Immature natural killer cell (primary cell): ENCODE measurements around the gene CFAP251. TPM values are rescaled to one million over a fixed set of nuclear protein-coding genes. Genes with fewer than 3 reads are reported as not detected.
"Not testable (repeated sequence)": the region's sequence is repeated elsewhere in the genome, so short reads cannot be mapped to it uniquely, and the experiment has no call there.

Experiments used
- DNase-seq, 3 donors: peaks; one replicate each; pipeline ENCODE4 v3.0.0; 2022; ENCODE audit warnings: mixed read lengths in 1 of 3
- H3K27ac Mint-ChIP-seq, 6 donors: one replicate each; pipeline ENCODE4 v1.8.0; 2020; ENCODE audit warnings: mixed read lengths in 6 of 6, mild to moderate bottlenecking in 5 of 6, inconsistent platforms in 4 of 6, moderate library complexity in 3 of 6
- H3K27me3 Mint-ChIP-seq, 3 donors: one replicate each; pipeline ENCODE4 v1.8.0; 2020 to 2021; ENCODE audit warnings: low read depth in 3 of 3, mild to moderate bottlenecking in 3 of 3, mixed read lengths in 3 of 3, moderate library complexity in 3 of 3, inconsistent platforms in 1 of 3
- H3K36me3 Mint-ChIP-seq, 3 donors: one replicate each; pipeline ENCODE4 v1.8.0; 2020; ENCODE audit warnings: mixed read lengths in 3 of 3, inconsistent platforms in 2 of 3, mild to moderate bottlenecking in 2 of 3
- H3K4me1 Mint-ChIP-seq, 2 donors: one replicate each; pipeline ENCODE4 v1.8.0; 2020; ENCODE audit warnings: inconsistent platforms in 2 of 2, mild to moderate bottlenecking in 2 of 2, mixed read lengths in 2 of 2, moderate library complexity in 1 of 2
- H3K4me3 Mint-ChIP-seq, 5 donors: one replicate each; pipeline ENCODE4 v1.8.0; 2020; ENCODE audit warnings: mild to moderate bottlenecking in 5 of 5, mixed read lengths in 5 of 5, inconsistent platforms in 3 of 5, moderate library complexity in 3 of 5
- H3K9me3 Mint-ChIP-seq, 6 donors: one replicate each; pipeline ENCODE4 v1.8.0; 2020; ENCODE audit warnings: mild to moderate bottlenecking in 6 of 6, mixed read lengths in 6 of 6, inconsistent platforms in 4 of 6, moderate library complexity in 3 of 6
- polyA plus RNA-seq, 3 donors: library from polyadenylated mRNA; unstranded; fragments of 300-500 nt; fragmentation: Illumina TruSeq; gene quantifications; one replicate each; pipeline ENCODE4 v1.2.3, GENCODE V29; 2021

CFAP251 gene, protein sequence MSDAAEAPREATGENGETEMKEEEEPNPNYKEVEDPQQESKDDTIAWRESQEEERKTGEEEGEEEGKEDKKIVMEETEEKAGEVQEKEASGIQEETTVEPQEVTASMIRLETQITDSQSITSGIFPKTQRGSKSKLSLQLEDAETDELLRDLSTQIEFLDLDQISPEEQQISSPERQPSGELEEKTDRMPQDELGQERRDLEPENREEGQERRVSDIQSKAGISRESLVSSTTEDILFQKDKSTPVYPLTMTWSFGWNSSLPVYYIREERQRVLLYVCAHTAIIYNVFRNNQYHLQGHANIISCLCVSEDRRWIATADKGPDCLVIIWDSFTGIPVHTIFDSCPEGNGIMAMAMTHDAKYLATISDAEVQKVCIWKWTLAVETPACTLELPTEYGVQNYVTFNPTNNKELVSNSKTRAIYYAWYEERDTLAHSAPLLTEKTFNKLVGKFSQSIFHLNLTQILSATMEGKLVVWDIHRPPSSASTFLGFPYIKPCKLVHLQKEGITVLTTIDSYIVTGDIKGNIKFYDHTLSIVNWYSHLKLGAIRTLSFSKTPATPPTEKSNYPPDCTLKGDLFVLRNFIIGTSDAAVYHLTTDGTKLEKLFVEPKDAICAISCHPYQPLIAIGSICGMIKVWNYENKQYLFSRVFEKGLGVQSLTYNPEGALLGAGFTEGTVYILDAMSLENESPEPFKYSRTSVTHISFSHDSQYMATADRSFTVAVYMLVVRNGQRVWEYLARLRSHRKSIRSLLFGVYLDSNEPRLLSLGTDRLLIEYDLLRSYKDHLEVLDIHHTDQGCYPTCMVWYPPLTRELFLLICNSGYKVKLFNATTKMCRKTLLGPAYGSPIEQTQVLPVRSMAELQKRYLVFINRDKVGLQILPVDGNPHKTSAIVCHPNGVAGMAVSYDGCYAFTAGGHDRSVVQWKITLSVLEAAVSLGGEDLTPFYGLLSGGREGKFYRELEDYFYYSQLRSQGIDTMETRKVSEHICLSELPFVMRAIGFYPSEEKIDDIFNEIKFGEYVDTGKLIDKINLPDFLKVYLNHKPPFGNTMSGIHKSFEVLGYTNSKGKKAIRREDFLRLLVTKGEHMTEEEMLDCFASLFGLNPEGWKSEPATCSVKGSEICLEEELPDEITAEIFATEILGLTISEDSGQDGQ
- polyA plus RNA-seq, result under 1 TPM in 1 of 3 donors, not detected in 2; 0.04 TPM

DNA sequence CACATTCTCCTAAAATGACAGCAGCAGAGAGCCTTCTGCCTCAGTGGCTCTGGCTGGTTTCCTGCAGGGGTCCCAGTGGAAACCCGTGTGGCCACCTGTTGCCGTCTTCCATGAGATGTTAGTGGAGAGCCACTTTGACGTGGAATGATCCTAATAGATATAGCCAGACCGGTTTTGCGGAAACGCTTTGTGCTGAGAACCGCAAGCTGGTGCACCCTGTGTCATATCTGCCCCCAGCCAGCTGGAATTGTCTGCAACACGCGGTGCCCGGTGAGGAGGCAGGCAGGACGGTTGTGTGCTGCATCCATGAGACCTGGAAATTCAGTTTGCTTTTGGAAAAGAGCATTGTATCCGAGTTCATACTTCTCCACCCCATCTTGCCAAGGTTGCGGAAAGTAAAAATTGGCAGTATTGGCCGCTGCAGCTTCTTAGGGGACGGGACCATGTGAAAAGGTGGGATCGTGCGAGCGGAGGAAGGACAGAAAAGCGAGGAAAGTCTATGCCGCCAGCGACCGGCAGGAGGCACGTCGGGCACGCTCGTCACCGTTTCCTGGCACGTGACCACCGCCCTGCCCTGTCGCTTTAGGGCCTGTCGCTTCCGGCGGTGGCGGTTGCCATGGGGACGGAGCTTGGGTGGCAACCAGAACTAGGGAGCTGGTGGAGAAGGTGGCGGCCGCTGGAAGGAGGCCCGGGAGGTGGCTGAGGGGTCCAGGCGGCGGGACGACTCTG lies at the start of gene CFAP251:
Gene CFAP251, plus strand, starts transcription at position 643 of the 729 bp plus-strand sequence. CDS start 2,714 bp downstream, outside the sequence.
- peak; percentile 94 to 96 (median 95) for DNase-seq
- H3K9me3 Mint-ChIP-seq, result no peaks in the 10 kb centered on the region
- peaks cover 9 to 10% of the 10 kb centered on the region in 2 donors for H3K4me1 Mint-ChIP-seq
- H3K27me3 Mint-ChIP-seq, result peaks cover 5 to 9% (median 5%) of the 10 kb centered on the region in 3 donors
- peaks cover 0 to 11% (median 7%) of the 10 kb centered on the region in 3 donors for H3K36me3 Mint-ChIP-seq
- H3K27ac Mint-ChIP-seq, result peak within 1 kb of the TSS; percentile 91 to 97 (median 94)
- H3K4me3 Mint-ChIP-seq, result peak within 1 kb of the TSS; percentile 84 to 94 (median 88)

DNA sequence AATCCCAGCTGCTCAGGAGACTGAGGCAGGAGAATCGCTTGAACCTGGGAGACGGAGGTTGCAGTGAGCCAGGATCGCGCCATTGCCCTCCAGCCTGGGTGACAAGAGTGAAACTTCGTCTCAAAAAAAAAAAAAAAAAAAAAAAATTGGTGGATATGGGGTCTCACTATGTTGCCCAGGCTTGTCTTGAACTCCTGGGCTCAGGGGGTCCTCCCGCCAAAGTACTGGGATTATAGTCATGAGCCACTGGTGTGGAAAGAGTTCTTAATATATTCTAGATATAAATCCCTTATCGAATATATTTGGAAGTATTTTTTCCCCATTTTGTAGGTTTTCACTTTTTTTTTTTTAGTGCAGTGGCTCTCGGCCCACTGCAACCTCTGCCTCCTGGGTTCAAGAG lies 49.2 kb upstream of the CFAP251 start:
- not testable (repeated sequence) for H3K36me3 Mint-ChIP-seq, DNase-seq, H3K27me3 Mint-ChIP-seq, H3K9me3 Mint-ChIP-seq, H3K4me1 Mint-ChIP-seq, H3K27ac Mint-ChIP-seq, H3K4me3 Mint-ChIP-seq

DNA sequence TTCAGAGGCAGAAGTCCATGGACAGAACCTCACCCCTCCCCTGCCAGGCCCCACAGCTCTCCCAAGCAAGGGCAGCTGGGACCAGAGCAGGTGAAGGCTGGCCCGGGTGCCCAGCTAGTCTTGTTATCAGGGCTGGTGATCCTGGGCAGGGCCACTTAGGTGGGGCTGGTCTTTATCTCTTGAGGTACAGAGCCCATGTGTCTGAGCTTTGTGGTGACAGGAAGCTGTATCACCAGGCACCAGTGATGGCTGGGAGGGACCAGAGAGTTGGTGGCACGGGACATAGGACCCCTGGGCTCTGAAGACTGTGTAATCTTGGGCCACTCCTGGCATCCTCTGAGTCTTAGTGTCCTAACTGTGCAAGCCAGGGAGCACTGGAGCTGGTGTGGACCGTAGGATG lies 46.9 kb upstream of the CFAP251 start:
- no peaks in the 10 kb centered on the region for H3K36me3 Mint-ChIP-seq
- H3K4me1 Mint-ChIP-seq, result no peaks in the 10 kb centered on the region
- DNase-seq, result no peak
- peak overlapping the region in 1 of 6 donors; percentile 34 for H3K27ac Mint-ChIP-seq
- no peak overlapping the region for H3K4me3 Mint-ChIP-seq
- H3K27me3 Mint-ChIP-seq, result peaks cover 0 to 1% (median 0%) of the 10 kb centered on the region in 3 donors
- H3K9me3 Mint-ChIP-seq, result no peaks in the 10 kb centered on the region

DNA sequence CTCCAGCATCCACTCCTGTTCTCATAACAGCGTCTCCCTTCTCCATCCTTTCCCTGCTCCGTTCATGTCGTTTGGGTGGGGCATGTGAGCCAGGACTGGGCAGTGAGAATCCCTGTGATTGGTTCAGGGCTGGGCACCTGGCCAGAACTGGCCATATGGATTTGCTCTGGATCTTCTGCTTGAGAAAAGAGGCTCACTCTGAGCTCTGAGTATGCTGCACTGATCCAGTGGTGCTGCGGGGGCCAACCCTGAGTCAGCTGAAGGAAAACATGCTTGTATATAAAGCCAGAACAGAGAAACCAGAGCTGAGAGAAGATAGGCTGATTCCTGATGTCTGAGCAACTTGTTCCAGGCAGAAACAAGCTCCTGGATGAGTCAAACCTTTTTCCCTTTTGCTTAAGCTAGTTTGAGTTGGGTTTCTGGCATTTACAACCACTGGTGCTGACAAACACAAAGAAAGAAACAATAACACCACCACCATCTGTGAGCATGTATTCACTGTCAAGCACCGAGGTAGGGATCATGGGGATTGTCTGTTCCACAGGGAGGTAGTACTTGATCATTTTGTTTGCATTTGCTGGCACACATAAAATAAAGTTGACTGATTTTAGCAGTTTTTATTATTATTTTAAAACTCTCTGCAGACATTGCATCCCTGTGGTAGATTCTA lies 45.7 kb upstream of the CFAP251 start:
- no peak for DNase-seq
- no peak overlapping the region for H3K27ac Mint-ChIP-seq
- H3K27me3 Mint-ChIP-seq, result peaks cover 0 to 1% (median 0%) of the 10 kb centered on the region in 3 donors
- no peak overlapping the region for H3K4me3 Mint-ChIP-seq
- H3K36me3 Mint-ChIP-seq, result no peaks in the 10 kb centered on the region
- no peaks in the 10 kb centered on the region for H3K9me3 Mint-ChIP-seq
- no peaks in the 10 kb centered on the region for H3K4me1 Mint-ChIP-seq

DNA sequence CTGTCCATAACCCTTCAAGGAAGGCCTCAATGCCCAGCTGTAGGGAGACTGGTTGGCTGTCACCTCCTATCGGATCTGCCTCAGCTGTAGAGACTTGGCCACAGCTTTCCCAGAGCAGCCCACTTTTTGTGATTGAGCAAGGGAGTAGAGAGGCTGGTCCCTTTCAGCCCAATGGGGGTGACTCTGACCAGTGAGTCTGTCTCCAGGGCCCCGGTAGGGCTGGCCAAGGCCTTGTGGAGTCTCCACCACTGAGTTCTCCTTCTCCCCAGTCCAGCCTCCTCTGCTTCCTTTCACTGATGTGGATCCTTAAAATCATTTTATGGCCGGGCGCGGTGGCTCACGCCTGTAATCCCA lies 45.2 kb upstream of the CFAP251 start:
- Mint-ChIP-seq H3K36me3 (no peaks in the 10 kb centered on the region), H3K27me3 (peaks cover 0 to 1% (median 0%) of the 10 kb centered on the region in 3 donors), H3K4me1 (no peaks in the 10 kb centered on the region), H3K9me3 (no peaks in the 10 kb centered on the region), H3K27ac (no peak overlapping the region), H3K4me3 (no peak overlapping the region)
- no peak for DNase-seq

DNA sequence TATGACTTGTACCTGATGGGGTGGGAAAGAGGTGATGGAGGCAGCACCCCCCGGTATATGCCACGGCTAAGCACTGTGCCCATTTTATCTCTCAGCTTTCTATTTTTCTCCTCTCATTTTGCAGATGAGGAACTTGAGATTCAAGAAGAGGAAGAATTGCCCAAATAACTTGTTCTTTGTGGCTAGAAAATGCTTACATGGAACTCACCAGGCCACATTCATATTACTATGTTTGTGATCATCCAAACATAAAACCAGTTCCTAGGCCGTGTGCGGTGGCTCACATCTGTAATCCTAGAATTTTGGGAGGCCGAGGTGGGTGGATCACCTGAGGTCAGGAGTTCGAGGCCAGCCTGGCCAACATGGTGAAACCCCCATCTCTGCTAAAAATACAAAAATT lies 44.3 kb upstream of the CFAP251 start:
- no peaks in the 10 kb centered on the region for H3K4me1 Mint-ChIP-seq
- H3K27ac Mint-ChIP-seq, result no peak overlapping the region
- no peak for DNase-seq
- H3K27me3 Mint-ChIP-seq, result peaks cover 0 to 1% (median 0%) of the 10 kb centered on the region in 3 donors
- no peaks in the 10 kb centered on the region for H3K9me3 Mint-ChIP-seq
- H3K36me3 Mint-ChIP-seq, result no peaks in the 10 kb centered on the region
- no peak overlapping the region for H3K4me3 Mint-ChIP-seq

DNA sequence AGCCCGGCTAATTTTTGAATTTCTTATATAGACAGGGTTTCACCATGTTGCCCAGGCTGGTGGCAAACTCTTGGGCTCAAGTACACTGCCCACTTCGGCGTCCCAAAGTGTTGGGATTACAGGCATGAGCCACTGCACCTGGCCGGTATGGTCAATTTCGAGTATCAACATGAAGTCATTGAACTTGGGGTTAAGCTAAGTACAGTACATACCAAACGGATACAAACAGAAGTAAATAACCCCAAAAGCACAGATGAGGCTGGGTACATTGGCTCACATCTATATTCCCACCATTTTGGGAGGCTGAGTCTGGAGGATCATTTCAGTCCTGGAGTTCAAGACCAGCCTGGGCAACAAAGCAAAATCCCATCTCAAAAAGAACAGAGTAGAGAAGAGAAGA lies 42.8 kb upstream of the CFAP251 start:
- Mint-ChIP-seq H3K4me1 (no peaks in the 10 kb centered on the region), H3K9me3 (no peaks in the 10 kb centered on the region), H3K27ac (no peak overlapping the region), H3K4me3 (no peak overlapping the region), H3K36me3 (no peaks in the 10 kb centered on the region), H3K27me3 (peaks cover 0 to 1% (median 0%) of the 10 kb centered on the region in 3 donors)
- no peak for DNase-seq

DNA sequence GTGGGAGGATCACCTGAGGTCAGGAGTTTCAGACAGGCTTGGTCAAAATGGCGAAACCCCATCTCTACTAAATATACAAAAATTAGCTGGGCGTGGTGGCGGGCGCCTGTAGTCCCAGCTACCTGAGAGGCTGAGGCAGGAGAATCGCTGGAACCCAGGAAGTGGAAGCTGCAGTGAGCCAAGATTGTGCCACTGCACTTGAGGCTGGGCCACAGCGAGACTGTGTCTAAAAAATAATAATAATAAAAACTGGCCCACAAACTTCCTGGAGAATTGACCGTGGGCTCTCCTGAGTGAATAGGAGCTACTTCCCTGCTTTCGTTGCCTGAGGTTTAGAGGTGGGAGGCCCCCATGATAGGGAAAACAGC lies 42.3 kb upstream of the CFAP251 start:
- H3K36me3 Mint-ChIP-seq, H3K4me3 Mint-ChIP-seq, DNase-seq, H3K9me3 Mint-ChIP-seq, H3K27ac Mint-ChIP-seq, H3K4me1 Mint-ChIP-seq, H3K27me3 Mint-ChIP-seq: not testable (repeated sequence)

DNA sequence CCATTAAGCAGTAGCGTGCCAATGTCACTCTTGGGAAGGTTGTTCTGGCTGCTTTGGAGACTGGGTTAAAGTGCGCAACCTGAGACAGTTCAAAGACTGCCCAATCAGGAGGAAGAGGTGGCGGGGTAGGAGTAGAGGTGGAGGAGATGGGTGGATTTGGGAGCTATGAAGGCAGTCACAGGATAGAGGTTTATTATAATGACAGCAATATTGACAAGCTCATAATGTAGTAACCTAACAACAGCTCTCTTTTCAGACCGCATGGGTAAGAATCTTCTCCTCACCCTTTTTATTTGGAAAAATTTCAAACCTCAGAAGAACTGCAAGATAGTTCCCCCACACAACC lies 35.1 kb upstream of the CFAP251 start:
- Mint-ChIP-seq H3K4me3 (no peak overlapping the region), H3K9me3 (no peaks in the 10 kb centered on the region), H3K4me1 (peaks cover 6 to 7% of the 10 kb centered on the region in 2 donors), H3K27me3 (peaks cover 2 to 13% (median 3%) of the 10 kb centered on the region in 3 donors), H3K27ac (no peak overlapping the region), H3K36me3 (no peaks in the 10 kb centered on the region)
- DNase-seq, result no peak

DNA sequence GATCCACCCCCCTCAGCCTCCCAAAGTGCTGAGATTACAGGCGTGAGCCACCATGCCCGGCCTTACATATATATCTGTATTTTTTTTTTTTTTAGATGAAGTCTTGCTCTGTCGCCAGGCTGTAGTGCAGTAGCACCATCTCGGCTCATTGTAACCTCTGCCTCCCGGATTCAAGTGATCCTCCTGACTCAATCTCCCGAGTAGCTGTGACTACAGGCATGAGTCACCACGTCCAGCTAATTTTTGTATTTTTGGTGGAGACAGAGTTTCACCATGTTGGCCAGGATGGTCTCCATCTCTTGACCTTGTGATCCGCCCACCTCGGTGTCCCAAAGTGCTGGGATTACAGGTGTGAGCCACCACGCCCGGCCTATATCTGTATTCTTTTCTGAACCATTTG lies 33.3 kb upstream of the CFAP251 start:
- Mint-ChIP-seq H3K27me3 (peaks cover 2 to 22% (median 4%) of the 10 kb centered on the region in 3 donors), H3K4me1 (peaks cover 23 to 25% of the 10 kb centered on the region in 2 donors)
- H3K9me3 Mint-ChIP-seq, H3K27ac Mint-ChIP-seq, H3K36me3 Mint-ChIP-seq, DNase-seq, H3K4me3 Mint-ChIP-seq: not testable (repeated sequence)

DNA sequence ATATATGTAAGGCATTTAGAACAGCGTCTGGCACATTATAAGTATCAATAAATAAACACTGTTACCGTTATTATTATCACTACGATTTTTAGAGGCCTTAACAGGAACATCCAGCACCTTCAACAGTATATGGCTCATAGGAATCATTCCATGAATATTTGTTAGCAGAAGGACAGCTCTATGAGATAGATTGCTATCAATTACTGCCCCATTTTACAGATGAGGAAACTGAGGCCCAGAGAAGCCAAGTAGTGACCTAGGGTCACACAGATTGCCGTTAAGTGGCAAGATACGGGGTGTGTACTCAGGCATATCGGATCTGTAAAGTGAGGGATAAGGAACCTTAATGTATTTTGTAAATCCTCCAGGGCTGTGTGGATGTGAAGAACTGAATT lies 30.3 kb upstream of the CFAP251 start:
- no peak for DNase-seq
- Mint-ChIP-seq H3K36me3 (no peaks in the 10 kb centered on the region), H3K4me1 (peaks cover 30 to 41% of the 10 kb centered on the region in 2 donors), H3K4me3 (peak overlapping the region; percentile 98 to 100 (median 98)), H3K27me3 (peaks cover 0 to 18% (median 2%) of the 10 kb centered on the region in 3 donors), H3K9me3 (no peaks in the 10 kb centered on the region), H3K27ac (peak overlapping the region; percentile 91 to 99 (median 98))

DNA sequence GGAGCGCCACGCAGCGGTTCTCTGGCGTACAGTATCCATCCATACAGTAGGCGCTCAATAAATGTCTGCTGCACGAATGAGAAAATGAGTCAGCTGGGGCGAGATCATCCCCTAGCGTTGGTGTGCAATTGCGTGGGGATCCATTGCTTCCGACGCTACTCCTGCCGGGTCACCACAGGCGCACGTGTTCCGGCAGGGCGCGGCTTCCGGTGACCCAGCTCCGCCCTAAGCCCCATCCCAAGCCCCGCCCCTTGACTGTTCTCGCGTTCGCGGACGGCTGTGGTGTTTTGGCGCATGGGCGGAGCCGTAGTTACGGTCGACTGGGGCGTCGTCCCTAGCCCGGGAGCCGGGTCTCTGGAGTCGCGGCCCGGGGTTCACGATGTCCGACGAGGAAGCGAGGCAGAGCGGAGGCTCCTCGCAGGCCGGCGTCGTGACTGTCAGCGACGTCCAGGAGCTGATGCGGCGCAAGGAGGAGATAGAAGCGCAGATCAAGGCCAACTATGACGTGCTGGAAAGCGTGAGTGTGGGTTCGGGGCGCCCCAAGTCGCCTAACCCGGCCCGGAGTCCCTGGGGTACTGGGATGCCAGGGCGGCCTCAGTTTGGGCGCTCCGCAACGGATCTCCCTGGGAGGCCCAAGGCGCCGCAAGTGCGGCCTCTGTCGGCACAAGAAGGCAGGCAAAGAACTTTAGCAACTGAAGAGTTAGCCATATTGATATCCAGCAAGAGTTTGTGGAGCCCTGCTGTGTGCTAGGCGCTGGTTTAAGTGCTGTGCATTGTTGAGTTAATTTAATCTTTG lies 29.7 kb upstream of the CFAP251 start, which contains the start of gene PSMD9:
Gene PSMD9, plus strand, starts transcription at position 313 of the 796 bp plus-strand sequence. Its CDS starts 67 bp downstream, at position 380.
- peaks cover 0 to 18% (median 2%) of the 10 kb centered on the region in 3 donors for H3K27me3 Mint-ChIP-seq
- peak within 1 kb of the TSS; percentile 98 to 100 (median 98) for H3K4me3 Mint-ChIP-seq
- peak within 1 kb of the TSS; percentile 91 to 99 (median 98) for H3K27ac Mint-ChIP-seq
- peak; percentile 97 for DNase-seq
- no peaks in the 10 kb centered on the region for H3K36me3 Mint-ChIP-seq
- H3K4me1 Mint-ChIP-seq, result peaks cover 32 to 47% of the 10 kb centered on the region in 2 donors
- no peaks in the 10 kb centered on the region for H3K9me3 Mint-ChIP-seq
